ENCODE data around the gene WDFY4.

The WDFY4 gene

GRCh38 chr10:48711830-48712229, 27.2 kb downstream of the WDFY4 start:
- DNase-seq (ENCODE audit: low read depth, low spot score), result no peak

GRCh38 chr10:48714088-48714487, 29.4 kb downstream of the WDFY4 start:
- no peak for DNase-seq (ENCODE audit: low read depth, low spot score)

- DNase-seq (ENCODE audit: low read depth, low spot score), result no peak
Measured at GRCh38 chr10:48716416-48716815, 31.7 kb downstream of the WDFY4 start.

GRCh38 chr10:48720611-48721010, 35.9 kb downstream of the WDFY4 start:
- DNase-seq (ENCODE audit: low read depth, low spot score), result no peak

GRCh38 chr10:48722153-48723145, 37.8 kb downstream of the WDFY4 start:
- DNase-seq (ENCODE audit: low read depth, low spot score), result no peak

GRCh38 chr10:48724127-48724526, 39.5 kb downstream of the WDFY4 start:
- no peak for DNase-seq (ENCODE audit: low read depth, low spot score)

GRCh38 chr10:48725708-48726107, 41.0 kb downstream of the WDFY4 start:
- DNase-seq (ENCODE audit: low read depth, low spot score), result no peak

GRCh38 chr10:48727866-48728265, 43.2 kb downstream of the WDFY4 start:
- DNase-seq (ENCODE audit: low read depth, low spot score), result no peak

GRCh38 chr10:48729222-48729621, 44.5 kb downstream of the WDFY4 start:
- DNase-seq (ENCODE audit: low read depth, low spot score), result no peak

- DNase-seq (ENCODE audit: low read depth, low spot score), result no peak
Measured at GRCh38 chr10:48729941-48730457, 45.3 kb downstream of the WDFY4 start.

- DNase-seq (ENCODE audit: low read depth, low spot score), result no peak
Measured at GRCh38 chr10:48731141-48731540, 46.5 kb downstream of the WDFY4 start.

- no peak for DNase-seq (ENCODE audit: low read depth, low spot score)
Measured at GRCh38 chr10:48731654-48732053, 47.0 kb downstream of the WDFY4 start.

- no peak for DNase-seq (ENCODE audit: low read depth, low spot score)
Measured at GRCh38 chr10:48733329-48733728, 48.7 kb downstream of the WDFY4 start.

GRCh38 chr10:48735836-48736390, 51.2 kb downstream of the WDFY4 start:
- no peak for DNase-seq (ENCODE audit: low read depth, low spot score)

- no peak for DNase-seq (ENCODE audit: low read depth, low spot score)
Measured at GRCh38 chr10:48736596-48736995, 51.9 kb downstream of the WDFY4 start.

GRCh38 chr10:48737886-48738285, 53.2 kb downstream of the WDFY4 start:
- no peak for DNase-seq (ENCODE audit: low read depth, low spot score)

- no peak for DNase-seq (ENCODE audit: low read depth, low spot score)
Measured at GRCh38 chr10:48739170-48739569, 54.5 kb downstream of the WDFY4 start.

GRCh38 chr10:48740015-48740707, 55.5 kb downstream of the WDFY4 start:
- DNase-seq (ENCODE audit: low read depth, low spot score), result no peak

GRCh38 chr10:48740988-48741387, 56.3 kb downstream of the WDFY4 start:
- no peak for DNase-seq (ENCODE audit: low read depth, low spot score)

GRCh38 chr10:48742891-48743860, 58.5 kb downstream of the WDFY4 start:
- no peak for DNase-seq (ENCODE audit: low read depth, low spot score)

GRCh38 chr10:48744587-48744986, 59.9 kb downstream of the WDFY4 start:
- DNase-seq (ENCODE audit: low read depth, low spot score), result no peak

All from iPS DF 19.7 (cell line).